Measurements from ENCODE around the gene OLIG1. TPM values are rescaled to one million over a fixed set of nuclear protein-coding genes. Genes with fewer than 3 reads are reported as not detected.

The OLIG1 gene
- total and polyA plus RNA-seq, 2 of the 8 experiments (the other 6 are each of a cell fraction or from before 2014, with no cell fraction given): 0.65 to 1.2 TPM

DNA sequence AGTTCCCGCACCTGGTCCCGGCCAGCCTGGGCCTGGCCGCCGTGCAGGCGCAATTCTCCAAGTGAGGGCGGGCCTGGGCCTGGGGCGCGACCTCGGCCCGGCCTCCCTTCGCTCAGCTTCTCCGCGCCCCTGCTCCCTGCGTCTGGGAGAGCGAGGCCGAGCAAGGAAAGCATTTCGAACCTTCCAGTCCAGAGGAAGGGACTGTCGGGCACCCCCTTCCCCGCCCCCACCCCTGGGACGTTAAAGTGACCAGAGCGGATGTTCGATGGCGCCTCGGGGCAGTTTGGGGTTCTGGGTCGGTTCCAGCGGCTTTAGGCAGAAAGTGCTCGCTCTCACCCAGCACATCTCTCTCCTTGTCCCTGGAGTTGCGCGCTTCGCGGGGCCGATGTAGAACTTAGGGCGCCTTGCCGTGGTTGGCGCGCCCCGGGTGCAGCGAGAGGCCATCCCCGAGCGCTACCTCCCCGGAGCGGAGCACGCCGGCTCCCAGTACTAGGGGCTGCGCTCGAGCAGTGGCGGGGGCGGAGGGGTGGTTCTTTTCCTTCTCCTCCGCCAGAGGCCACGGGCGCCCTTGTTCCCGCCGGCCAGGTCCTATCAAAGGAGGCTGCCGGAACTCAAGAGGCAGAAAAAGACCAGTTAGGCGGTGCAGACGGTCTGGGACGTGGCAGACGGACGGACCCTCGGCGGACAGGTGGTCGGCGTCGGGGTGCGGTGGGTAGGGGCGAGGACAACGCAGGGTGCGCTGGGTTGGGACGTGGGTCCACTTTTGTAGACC lies 1.2 kb downstream of the OLIG1 start:
- H3K9ac ChIP-seq (replicated peaks in 1 of 4; ENCODE audit: extremely low read depth in 1 of 4, low read depth in 3 of 4, low read length in 3 of 4): no peak overlapping the region
- H3K27me3 ChIP-seq (replicated peaks in 1 of 4; ENCODE audit: control insufficient read depth in 3 of 4, extremely low read depth in 1 of 4, insufficient read depth in 3 of 4, low read length in 3 of 4): peaks cover 55 to 94% (median 93%) of the 10 kb centered on the region in 4 experiments
- no peak for FAIRE-seq
- no peak overlapping the region for H3K18ac ChIP-seq (ENCODE audit: extremely low read depth, low read length)
- H3K4me1 ChIP-seq (replicated peaks in 1 of 4; ENCODE audit: control insufficient read depth in 3 of 4, insufficient read depth in 4 of 4, low read length in 3 of 4): peaks cover 7 to 41% (median 24%) of the 10 kb centered on the region in 4 experiments
- no peak overlapping the region for H2BK20ac ChIP-seq (ENCODE audit: low read length)
- H4K20me1 ChIP-seq (replicated peaks in 1 of 2; ENCODE audit: control insufficient read depth in 1 of 2, insufficient read depth in 2 of 2, low read length in 2 of 2): peaks cover 0 to 6% of the 10 kb centered on the region in 2 experiments
- H2BK12ac ChIP-seq (ENCODE audit: low read depth, low read length): no peak overlapping the region
- H4K5ac ChIP-seq (ENCODE audit: insufficient read length, low read depth, low read length): no peak overlapping the region
- H3K4ac ChIP-seq (replicated peaks; ENCODE audit: insufficient read length, low read depth, low read length): no peak overlapping the region
- no peaks in the 10 kb centered on the region for H3K79me1 ChIP-seq (ENCODE audit: low read depth, low read length)
- H3K4me2 ChIP-seq (ENCODE audit: insufficient read depth in 1 of 2, low read depth in 2 of 2, low read length in 2 of 2): peak overlapping the region; percentile 80 to 88
- H3K27ac ChIP-seq (ENCODE audit: low read depth, low read length): no peak overlapping the region
- POLR2A ChIA-PET (ENCODE audit: partially characterized antibody): interaction anchor here (0.5 to 1.4 kb wide), 5 partner anchors 14 to 387 kb away, joined by 3 to 4 read pairs (median 3); partner anchors contain the start of gene OLIG2
- H3K9me3 ChIP-seq (ENCODE audit: insufficient read depth in 2 of 2, low read depth in 1 of 2, low read length in 1 of 2): 0 out of 4 replicates have a peak, but pooled peaks cover 0 to 3% of the 10 kb centered on the region in 2 experiments
- H3K4me3 ChIP-seq (ENCODE audit: extremely low read depth in 1 of 4, insufficient read depth in 2 of 4, low read depth in 3 of 4, low read length in 4 of 4): peak overlapping the region; percentile 20 to 60 (median 32)
- H4K91ac ChIP-seq (replicated peaks; ENCODE audit: insufficient read length, low read length): no peak overlapping the region
- peak in 1 of 2 experiments; percentile 72 for DNase-seq (ENCODE audit: low read depth in 1 of 2, low spot score in 2 of 2)
- peak overlapping the region; percentile 35 for H4K8ac ChIP-seq (ENCODE audit: extremely low read depth, insufficient read depth, low read length)
- H2AK5ac ChIP-seq (ENCODE audit: low read depth, low read length): no peak overlapping the region
- H2BK5ac ChIP-seq (ENCODE audit: low read depth, low read length): no peak overlapping the region; the same call in 1 of the 2 replicates
- H3K36me3 ChIP-seq (ENCODE audit: control insufficient read depth in 2 of 4, insufficient read depth in 4 of 4, low read length in 3 of 4): no peaks in the 10 kb centered on the region; a peak in 1 of 8 replicates
- CTCF ChIA-PET (ENCODE audit: partially characterized antibody): interaction anchor here (0.8 to 1.6 kb wide), 5 partner anchors 8 to 218 kb away, joined by 3 to 7 read pairs (median 3); no protein-coding TSS in a partner anchor
- H2BK15ac ChIP-seq (ENCODE audit: low read length): peak overlapping the region; percentile 29; the same call in 1 of the 2 replicates
- TF ChIP-seq RNF2 (IDR thresholded peaks at IDR 0.05; ENCODE audit: borderline replicate concordance, low read depth, low read length, missing control alignments, poor library complexity, severe bottlenecking) (peak; percentile 98), ZNF274 (IDR thresholded peaks at IDR 0.05; ENCODE audit: borderline replicate concordance, extremely low read depth, low read length) (no peak), SIX5 (IDR thresholded peaks at IDR 0.05; ENCODE audit: low read depth, low read length) (no peak), SUZ12 (IDR thresholded peaks at IDR 0.05; ENCODE audit: low read length) (peak; percentile 98), CTBP2 (IDR thresholded peaks at IDR 0.05; ENCODE audit: borderline replicate concordance, insufficient read depth, insufficient read length, low read length) (peak; percentile 66), KDM1A (IDR thresholded peaks at IDR 0.05; ENCODE audit: borderline replicate concordance, low read length) (no peak), KDM4A (IDR thresholded peaks at IDR 0.05; ENCODE audit: low read depth, low read length, severe bottlenecking) (peak; percentile 56), E2F6 (IDR thresholded peaks at IDR 0.05) (peak; percentile 7; the same call in 1 of the 2 replicates)
- TF ChIP-seq, protein P1, sequence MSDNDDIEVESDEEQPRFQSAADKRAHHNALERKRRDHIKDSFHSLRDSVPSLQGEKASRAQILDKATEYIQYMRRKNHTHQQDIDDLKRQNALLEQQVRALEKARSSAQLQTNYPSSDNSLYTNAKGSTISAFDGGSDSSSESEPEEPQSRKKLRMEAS (IDR thresholded peaks at IDR 0.05): 0 out of 2 replicates have a peak, but pooled peaks have one; percentile 11
- H2AFZ ChIP-seq (ENCODE audit: low read length): no peak overlapping the region
- no peak overlapping the region for H3K56ac ChIP-seq (replicated peaks; ENCODE audit: insufficient read length, low read depth, low read length)
- 3% methylated on average over 53 of the region's 69 CpGs; no CpG with 5 or more reads in 1 of the 2 experiments for whole genome bisulfite sequencing, 2 experiments (ENCODE audit: extremely low coverage in 1 of 2, insufficient coverage in 1 of 2, insufficient read length in 1 of 2, insufficient replicate concordance in 2 of 2, low coverage in 1 of 2, low lambda C conversion rate in 2 of 2, missing lambda C conversion rate in 1 of 2)
- no peaks in the 10 kb centered on the region for H3K79me2 ChIP-seq (ENCODE audit: control insufficient read depth in 1 of 2, insufficient read depth in 2 of 2, low read length in 2 of 2)
- no peak overlapping the region for H3K23ac ChIP-seq (ENCODE audit: insufficient read length)
- H2BK120ac ChIP-seq (replicated peaks; ENCODE audit: low read depth, low read length): no peak overlapping the region
- peaks cover 13% of the 10 kb centered on the region; the same call in 1 of the 2 replicates for H3K23me2 ChIP-seq (ENCODE audit: low read depth, low read length)
- no peak overlapping the region for H3K14ac ChIP-seq (ENCODE audit: insufficient read length)

All from H1 (cell line).